ENCODE data around the gene B3GNT5.

- no peak for TF ChIP-seq MAX (IDR thresholded peaks at IDR 0.05)
- no peak for TF ChIP-seq RAD21 (IDR thresholded peaks at IDR 0.05; ENCODE audit: low read depth)
- no peak for TF ChIP-seq EP300 (IDR thresholded peaks at IDR 0.05; ENCODE audit: borderline replicate concordance)
- no peak for TF ChIP-seq EGR1 (IDR thresholded peaks at IDR 0.05)
- no peak for TF ChIP-seq TCF12 (IDR thresholded peaks at IDR 0.05; ENCODE audit: low read depth)
- no peak for TF ChIP-seq USF1 (IDR thresholded peaks at IDR 0.05)
- no peak for TF ChIP-seq CREB1 (IDR thresholded peaks at IDR 0.05; ENCODE audit: low read depth)
- no peak for TF ChIP-seq YY1 (IDR thresholded peaks at IDR 0.05; ENCODE audit: low read depth)
- TF ChIP-seq TEAD4 (IDR thresholded peaks at IDR 0.05): no peak
- TF ChIP-seq TAF1 (IDR thresholded peaks at IDR 0.05; ENCODE audit: low read depth): no peak
- no peak for TF ChIP-seq FOXM1 (IDR thresholded peaks at IDR 0.05; ENCODE audit: borderline replicate concordance, low read depth)
- no peak for TF ChIP-seq REST (IDR thresholded peaks at IDR 0.05; ENCODE audit: low read depth)
- no peak for TF ChIP-seq CEBPB (IDR thresholded peaks at IDR 0.05)
- no peak for TF ChIP-seq NFIC (IDR thresholded peaks at IDR 0.05)
These were observed 37.2 kb downstream of the B3GNT5 start for GRCh38 chr3:183290216-183290615.

Measured in Ishikawa (cell line).